Measurements from ENCODE around the gene FUT7. TPM values are rescaled to one million over a fixed set of nuclear protein-coding genes. Genes with fewer than 3 reads are reported as not detected.
A peak's percentile ranks its signal among the peaks of the same experiment; 100 is the strongest.

FUT7 gene
- total and polyA plus RNA-seq, 3 donors from 2014 or later = 0.06 to 0.24 (median 0.24) TPM

- H3K4me3 ChIP-seq = no peak overlapping the region
- H3K27me3 ChIP-seq = no peaks in the 10 kb centered on the region
- DNase-seq = peak; percentile 34
- H3K27ac ChIP-seq = no peak overlapping the region
- 65 to 71% methylated on average over 17 of the region's 17 CpGs for WGBS, 2 donors
- H3K9me3 ChIP-seq = no peaks in the 10 kb centered on the region
- H3K4me1 ChIP-seq = peaks cover 34% of the 10 kb centered on the region
- TF ChIP-seq CTCF (IDR thresholded peaks at IDR 0.05) (no peak), POLR2A (IDR thresholded peaks at IDR 0.05) (no peak)
- intact Hi-C loops (cut with DNase I; ENCODE audit: low total_unique reads) = no loop called here
- H3K36me3 ChIP-seq (ENCODE audit: low read depth, missing control alignments) = no peaks in the 10 kb centered on the region
Observed at GRCh38 chr9:137056739-137057415, 25.0 kb upstream of the FUT7 start.

- Histone ChIP-seq H3K27ac (peak overlapping the region in 1 of 2 donors; percentile 65), H3K36me3 (ENCODE audit: low read depth, missing control alignments) (no peaks in the 10 kb centered on the region), H3K4me1 (peaks cover 34% of the 10 kb centered on the region), H3K4me3 (no peak overlapping the region), H3K9me3 (no peaks in the 10 kb centered on the region), H3K27me3 (no peaks in the 10 kb centered on the region)
- intact Hi-C loops (cut with DNase I; ENCODE audit: low total_unique reads) = no loop called here
- DNase-seq = peak; percentile 93
- TF ChIP-seq CTCF (IDR thresholded peaks at IDR 0.05) = no peak
- no peak for TF ChIP-seq POLR2A (IDR thresholded peaks at IDR 0.05)
- WGBS, 2 donors = 33 to 44% methylated on average over 18 to 27 of the region's 28 CpGs
Observed at GRCh38 chr9:137055385-137056364, 23.8 kb upstream of the FUT7 start.

- Histone ChIP-seq H3K4me1 (peaks cover 34% of the 10 kb centered on the region), H3K27ac (peak overlapping the region; percentile 10 to 65), H3K27me3 (no peaks in the 10 kb centered on the region), H3K4me3 (no peak overlapping the region), H3K9me3 (no peaks in the 10 kb centered on the region), H3K36me3 (ENCODE audit: low read depth, missing control alignments) (no peaks in the 10 kb centered on the region)
- TF ChIP-seq CTCF (IDR thresholded peaks at IDR 0.05) (no peak), POLR2A (IDR thresholded peaks at IDR 0.05) (no peak)
- intact Hi-C loops (cut with DNase I; ENCODE audit: low total_unique reads) = no loop called here
- WGBS, 2 donors = 60 to 67% methylated on average over 3 to 15 of the region's 17 CpGs
- no peak for DNase-seq
Observed at GRCh38 chr9:137054932-137055384, 23.1 kb upstream of the FUT7 start.

GRCh38 chr9:137053944-137054931 is 22.4 kb upstream of the FUT7 start, which contains the start of gene ENTPD2:
Gene ENTPD2 (minus strand): TSS chr9:137054061. CDS start chr9:137053997, 64 bp downstream.
- Histone ChIP-seq H3K4me1 (peaks cover 34% of the 10 kb centered on the region), H3K27ac (peak within 1 kb of the TSS; percentile 10 to 65), H3K9me3 (no peaks in the 10 kb centered on the region), H3K4me3 (peak within 1 kb of the TSS; percentile 44 to 60), H3K27me3 (no peaks in the 10 kb centered on the region), H3K36me3 (ENCODE audit: low read depth, missing control alignments) (no peaks in the 10 kb centered on the region)
- intact Hi-C loops (cut with DNase I; ENCODE audit: low total_unique reads) = no loop called here
- WGBS, 2 donors = 32 to 40% methylated on average over 2 to 32 of the region's 90 CpGs
- DNase-seq = peak; percentile 41
- no peak for TF ChIP-seq POLR2A (IDR thresholded peaks at IDR 0.05)
- no peak for TF ChIP-seq CTCF (IDR thresholded peaks at IDR 0.05)
